ENCODE results near the gene GMCL2.

Gene GMCL2

GRCh38 chr5:178141550-178141949 lies 45.6 kb downstream of the GMCL2 start:
- TF ChIP-seq CTCF (IDR thresholded peaks at IDR 0.05; ENCODE audit: extremely low read depth, missing control alignments) = no peak

GRCh38 chr5:178137991-178138390 lies 49.2 kb downstream of the GMCL2 start:
- no peak for DNase-seq (ENCODE audit: low spot score)
- TF ChIP-seq CTCF (IDR thresholded peaks at IDR 0.05; ENCODE audit: extremely low read depth, missing control alignments) = no peak

More at GRCh38 chr5:178141550-178141949, 45.6 kb downstream of the GMCL2 start:
- DNase-seq (ENCODE audit: low spot score) = no peak

GRCh38 chr5:178136990-178137389 lies 50.2 kb downstream of the GMCL2 start:
- DNase-seq (ENCODE audit: low spot score) = no peak
- TF ChIP-seq CTCF (IDR thresholded peaks at IDR 0.05; ENCODE audit: extremely low read depth, missing control alignments) = no peak

Data from GM20000 (cell line).